ENCODE measurements around the gene SIRT3. TPM values are rescaled to one million over a fixed set of nuclear protein-coding genes. Genes with fewer than 3 reads are reported as not detected.

The SIRT3 gene
- total RNA-seq, 2 donors from 2014 or later, result 16.1 to 22.0 TPM

GRCh38 chr11:212150-213100 is 23.7 kb downstream of the SIRT3 start:
- peaks cover 18 to 30% of the 10 kb centered on the region in 2 donors for H3K4me1 ChIP-seq (ENCODE audit: control insufficient read depth in 1 of 2, low read depth in 2 of 2)
- no peaks in the 10 kb centered on the region for H3K9me3 ChIP-seq
- no peak overlapping the region for H3K27ac ChIP-seq
- H3K4me3 ChIP-seq, result no peak overlapping the region
- ATAC-seq (ENCODE audit: insufficient number of reproducible peaks, low FRiP score, low read depth) (no peak), DNase-seq (ENCODE audit: low spot score) (no peak)
- H3K36me3 ChIP-seq, result peaks cover 52% of the 10 kb centered on the region
- no peak for TF ChIP-seq CTCF (IDR thresholded peaks at IDR 0.05)
- H3K27me3 ChIP-seq (replicated peaks; ENCODE audit: insufficient read depth), result no peaks in the 10 kb centered on the region

GRCh38 chr11:211741-212140 is 24.4 kb downstream of the SIRT3 start:
- TF ChIP-seq CTCF (IDR thresholded peaks at IDR 0.05), result no peak
- peaks cover 52% of the 10 kb centered on the region for H3K36me3 ChIP-seq
- H3K27me3 ChIP-seq (replicated peaks; ENCODE audit: insufficient read depth), result no peaks in the 10 kb centered on the region
- no peak overlapping the region for H3K27ac ChIP-seq
- H3K9me3 ChIP-seq, result no peaks in the 10 kb centered on the region
- no peak overlapping the region for H3K4me3 ChIP-seq
- no peak for ATAC-seq (ENCODE audit: insufficient number of reproducible peaks, low FRiP score, low read depth)
- DNase-seq (ENCODE audit: low spot score), result no peak
- H3K4me1 ChIP-seq (ENCODE audit: control insufficient read depth in 1 of 2, low read depth in 2 of 2), result peaks cover 18 to 30% of the 10 kb centered on the region in 2 donors

DNA sequence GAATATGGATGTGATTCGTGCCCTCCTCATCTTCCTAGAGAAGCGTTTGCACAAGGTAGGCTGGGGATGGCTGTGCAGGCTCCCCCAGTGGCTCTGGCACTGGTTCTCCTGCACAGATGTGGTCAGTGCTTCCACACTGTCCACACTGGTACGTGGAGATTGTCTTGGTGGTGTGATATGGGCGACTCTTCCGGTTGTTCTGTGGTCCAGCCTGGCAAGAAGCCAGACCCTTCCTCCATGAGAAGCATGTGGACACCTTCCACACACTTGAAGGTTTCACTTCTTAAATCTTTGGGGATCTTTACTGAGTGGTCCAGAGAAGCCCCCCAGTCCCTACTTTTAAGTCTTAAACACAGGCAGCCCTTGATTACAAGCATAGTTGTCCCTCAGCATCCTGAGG is 24.8 kb downstream of the SIRT3 start:
- DNase-seq (ENCODE audit: low spot score) (no peak), ATAC-seq (ENCODE audit: insufficient number of reproducible peaks, low FRiP score, low read depth) (no peak)
- peaks cover 52% of the 10 kb centered on the region for H3K36me3 ChIP-seq
- peaks cover 19 to 32% of the 10 kb centered on the region in 2 donors for H3K4me1 ChIP-seq (ENCODE audit: control insufficient read depth in 1 of 2, low read depth in 2 of 2)
- no peak for TF ChIP-seq CTCF (IDR thresholded peaks at IDR 0.05)
- no peaks in the 10 kb centered on the region for H3K27me3 ChIP-seq (replicated peaks; ENCODE audit: insufficient read depth)
- no peaks in the 10 kb centered on the region for H3K9me3 ChIP-seq
- H3K4me3 ChIP-seq, result no peak overlapping the region
- H3K27ac ChIP-seq, result no peak overlapping the region

- Histone ChIP-seq H3K9me3 (no peaks in the 10 kb centered on the region), H3K36me3 (peaks cover 52% of the 10 kb centered on the region), H3K27ac (no peak overlapping the region), H3K4me3 (no peak overlapping the region), H3K27me3 (replicated peaks; ENCODE audit: insufficient read depth) (no peaks in the 10 kb centered on the region), H3K4me1 (ENCODE audit: control insufficient read depth in 1 of 2, low read depth in 2 of 2) (peaks cover 24 to 37% of the 10 kb centered on the region in 2 donors)
- TF ChIP-seq CTCF (IDR thresholded peaks at IDR 0.05), result no peak
- DNase-seq (ENCODE audit: low spot score), result no peak
- no peak for ATAC-seq (ENCODE audit: insufficient number of reproducible peaks, low FRiP score, low read depth)
These were observed 25.4 kb downstream of the SIRT3 start for GRCh38 chr11:210803-211180.

- Histone ChIP-seq H3K27me3 (replicated peaks; ENCODE audit: insufficient read depth) (no peaks in the 10 kb centered on the region), H3K36me3 (peaks cover 51% of the 10 kb centered on the region), H3K4me3 (peak overlapping the region; percentile 98), H3K27ac (peak overlapping the region; percentile 8 to 91), H3K4me1 (ENCODE audit: control insufficient read depth in 1 of 2, low read depth in 2 of 2) (peaks cover 29 to 42% of the 10 kb centered on the region in 2 donors), H3K9me3 (no peaks in the 10 kb centered on the region)
- DNase-seq (ENCODE audit: low spot score), result no peak
- no peak for ATAC-seq (ENCODE audit: insufficient number of reproducible peaks, low FRiP score, low read depth)
- TF ChIP-seq CTCF (IDR thresholded peaks at IDR 0.05), result no peak
These were observed 25.9 kb downstream of the SIRT3 start for GRCh38 chr11:210122-210802.

All from thoracic aorta (tissue), 2 donors.